HUES48 (cell line): ENCODE data around the gene DPP8.

Experiments
- H3K27ac ChIP-seq: one replicate; pipeline ENCODE4 v1.7.0; 2013; ENCODE audit warnings: low read depth, low read length, inconsistent platforms
- H3K27me3 ChIP-seq: 2 replicates; pipeline ENCODE4 v1.6.1; 2013; ENCODE audit warnings: mild to moderate bottlenecking, low read length; ENCODE audit not compliant: control insufficient read depth, insufficient read depth
- H3K36me3 ChIP-seq: 2 replicates; pipeline ENCODE4 v1.6.1; 2013; ENCODE audit warnings: low read length; ENCODE audit not compliant: control insufficient read depth, insufficient read depth
- H3K4me1 ChIP-seq: 2 replicates; pipeline ENCODE4 v1.6.1; 2013; ENCODE audit warnings: mild to moderate bottlenecking, low read length; ENCODE audit not compliant: control insufficient read depth, insufficient read depth
- H3K4me3 ChIP-seq: 2 replicates; pipeline ENCODE4 v1.5.1; 2013; ENCODE audit warnings: mild to moderate bottlenecking, low read depth, low read length
- H3K9ac ChIP-seq: 2 replicates; pipeline ENCODE4 v1.6.1; 2013; ENCODE audit warnings: mild to moderate bottlenecking, low read depth, low read length, moderate library complexity
- H3K9me3 ChIP-seq: 2 replicates; pipeline ENCODE4 v1.6.1; 2013; ENCODE audit warnings: low read length; ENCODE audit not compliant: control insufficient read depth, insufficient read depth

Gene DPP8

DNA sequence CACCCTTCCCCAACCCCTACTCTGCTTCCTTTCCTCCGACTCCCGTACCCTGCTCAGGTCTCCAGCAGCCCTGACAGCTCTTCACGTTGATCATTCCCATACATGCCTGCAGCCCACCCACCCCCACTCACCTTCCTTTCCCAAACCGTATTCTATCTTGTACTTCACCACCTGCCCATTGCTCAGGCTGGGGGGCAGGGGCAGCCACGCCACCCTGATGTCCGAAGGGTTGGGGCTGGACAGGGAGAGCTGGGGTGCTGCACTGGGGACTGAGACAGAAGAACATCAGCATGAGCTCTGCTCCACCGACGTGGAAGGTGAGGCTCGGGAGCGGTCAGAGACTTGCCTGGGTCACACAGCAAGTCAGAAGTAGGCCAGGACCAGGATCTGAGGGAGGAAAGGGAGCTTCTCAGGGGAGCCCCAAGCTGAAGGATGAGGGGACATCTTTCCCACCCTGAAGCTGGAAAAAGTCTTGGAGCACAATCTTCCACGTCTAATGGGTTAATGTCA is 123.2 kb downstream of the DPP8 start:
- Histone ChIP-seq H3K4me3 (no peak overlapping the region), H3K27ac (no peak overlapping the region), H3K9ac (no peak overlapping the region), H3K9me3 (no peaks in the 10 kb centered on the region), H3K27me3 (peaks cover 38% of the 10 kb centered on the region), H3K36me3 (peaks cover 18% of the 10 kb centered on the region), H3K4me1 (peaks cover 7% of the 10 kb centered on the region)

DNA sequence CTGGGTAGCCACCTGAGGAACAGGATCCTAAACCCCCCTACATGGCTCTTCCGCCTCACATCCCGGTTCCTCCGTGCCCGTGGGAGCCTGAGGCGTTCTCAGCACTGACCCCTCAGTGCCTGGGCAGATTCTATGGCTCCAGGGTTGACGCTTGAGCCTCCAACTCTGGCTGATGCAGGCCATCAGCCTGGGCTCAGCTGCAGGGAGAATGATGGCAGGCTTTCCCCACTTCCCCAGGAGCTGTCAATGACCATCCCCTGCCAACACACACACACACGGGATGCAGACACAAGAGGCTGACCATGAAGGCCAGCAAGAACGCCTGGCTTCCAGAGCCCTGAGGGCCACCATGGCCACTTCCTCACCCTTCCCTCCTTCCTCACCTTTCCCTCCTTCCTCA is 123.9 kb downstream of the DPP8 start:
- H3K4me3 ChIP-seq = no peak overlapping the region
- H3K4me1 ChIP-seq = peaks cover 7% of the 10 kb centered on the region
- peaks cover 38% of the 10 kb centered on the region for H3K27me3 ChIP-seq
- no peak overlapping the region for H3K27ac ChIP-seq
- no peaks in the 10 kb centered on the region for H3K9me3 ChIP-seq
- no peak overlapping the region for H3K9ac ChIP-seq
- H3K36me3 ChIP-seq = peaks cover 26% of the 10 kb centered on the region

DNA sequence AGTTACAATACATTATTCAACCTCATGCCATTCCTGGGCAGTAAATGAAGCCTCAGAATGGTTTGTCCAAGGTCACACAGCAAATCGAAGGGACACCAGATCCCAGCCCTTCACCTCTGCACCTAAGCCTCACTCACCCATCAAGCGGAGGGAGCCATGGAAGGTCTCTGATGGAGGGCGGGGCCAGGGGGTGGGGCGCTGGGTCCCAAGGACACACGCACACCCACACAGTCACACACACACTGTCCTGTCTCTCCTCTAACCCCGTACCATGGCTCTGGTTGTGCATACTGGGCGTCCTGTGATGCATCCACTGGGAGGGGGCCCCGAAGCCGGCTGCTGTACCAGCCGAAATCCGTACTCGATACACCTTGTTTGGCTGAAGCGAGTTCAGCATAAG is 124.4 kb downstream of the DPP8 start:
- Histone ChIP-seq H3K27ac (no peak overlapping the region), H3K4me1 (peaks cover 7% of the 10 kb centered on the region), H3K36me3 (peaks cover 30% of the 10 kb centered on the region), H3K9me3 (no peaks in the 10 kb centered on the region), H3K9ac (no peak overlapping the region), H3K4me3 (no peak overlapping the region), H3K27me3 (peaks cover 38% of the 10 kb centered on the region)
